ENCODE data around the gene L3MBTL1.

L3MBTL1 gene

DNA sequence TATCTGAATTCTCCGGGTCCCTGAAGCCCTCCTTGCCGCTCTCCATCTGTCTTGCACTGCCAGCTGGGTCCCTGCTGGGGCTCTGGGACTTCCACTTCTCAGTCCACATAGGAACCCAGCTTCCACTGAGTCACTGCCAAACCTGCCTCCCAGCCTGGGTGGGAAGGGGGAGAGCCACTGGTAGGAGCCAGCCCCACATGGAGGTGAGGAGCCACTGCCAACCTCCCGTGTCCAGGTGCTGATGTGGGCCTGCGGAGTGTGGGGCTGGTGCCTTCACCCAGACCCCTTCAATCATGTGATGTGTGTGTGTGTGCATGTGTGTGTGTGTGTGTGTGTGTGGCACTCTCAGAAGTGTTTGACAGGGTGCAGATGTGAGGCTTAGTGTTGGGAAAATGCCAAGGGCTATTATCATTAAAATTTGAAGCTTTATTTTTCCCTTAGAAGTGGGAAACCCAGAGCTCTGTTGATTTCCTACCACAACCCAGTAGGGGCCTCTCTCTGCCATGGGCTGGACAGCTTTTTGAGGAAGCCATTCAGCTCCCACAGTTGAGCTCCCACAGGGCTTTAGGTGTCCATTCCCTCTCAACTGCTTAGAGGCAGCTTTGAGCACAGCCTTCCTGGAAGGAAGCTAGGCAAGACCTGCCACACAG is 42.0 kb downstream of the L3MBTL1 start:
- TF ChIP-seq, protein P1, sequence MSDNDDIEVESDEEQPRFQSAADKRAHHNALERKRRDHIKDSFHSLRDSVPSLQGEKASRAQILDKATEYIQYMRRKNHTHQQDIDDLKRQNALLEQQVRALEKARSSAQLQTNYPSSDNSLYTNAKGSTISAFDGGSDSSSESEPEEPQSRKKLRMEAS (IDR thresholded peaks at IDR 0.05; ENCODE audit: low read depth, low read length) = no peak
- TF ChIP-seq MYC (IDR thresholded peaks at IDR 0.05; ENCODE audit: low read depth, low read length) (no peak), POLR2A (IDR thresholded peaks at IDR 0.05; ENCODE audit: extremely low read depth, insufficient read length) (no peak)
- TF ChIP-seq, protein P2, sequence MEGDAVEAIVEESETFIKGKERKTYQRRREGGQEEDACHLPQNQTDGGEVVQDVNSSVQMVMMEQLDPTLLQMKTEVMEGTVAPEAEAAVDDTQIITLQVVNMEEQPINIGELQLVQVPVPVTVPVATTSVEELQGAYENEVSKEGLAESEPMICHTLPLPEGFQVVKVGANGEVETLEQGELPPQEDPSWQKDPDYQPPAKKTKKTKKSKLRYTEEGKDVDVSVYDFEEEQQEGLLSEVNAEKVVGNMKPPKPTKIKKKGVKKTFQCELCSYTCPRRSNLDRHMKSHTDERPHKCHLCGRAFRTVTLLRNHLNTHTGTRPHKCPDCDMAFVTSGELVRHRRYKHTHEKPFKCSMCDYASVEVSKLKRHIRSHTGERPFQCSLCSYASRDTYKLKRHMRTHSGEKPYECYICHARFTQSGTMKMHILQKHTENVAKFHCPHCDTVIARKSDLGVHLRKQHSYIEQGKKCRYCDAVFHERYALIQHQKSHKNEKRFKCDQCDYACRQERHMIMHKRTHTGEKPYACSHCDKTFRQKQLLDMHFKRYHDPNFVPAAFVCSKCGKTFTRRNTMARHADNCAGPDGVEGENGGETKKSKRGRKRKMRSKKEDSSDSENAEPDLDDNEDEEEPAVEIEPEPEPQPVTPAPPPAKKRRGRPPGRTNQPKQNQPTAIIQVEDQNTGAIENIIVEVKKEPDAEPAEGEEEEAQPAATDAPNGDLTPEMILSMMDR (IDR thresholded peaks at IDR 0.05; ENCODE audit: low read depth, low read length) = no peak
- H3K4me3 ChIP-seq (ENCODE audit: low read depth, low read length) = no peak overlapping the region
- peak; percentile 39 for DNase-seq (ENCODE audit: low read depth)

DNA sequence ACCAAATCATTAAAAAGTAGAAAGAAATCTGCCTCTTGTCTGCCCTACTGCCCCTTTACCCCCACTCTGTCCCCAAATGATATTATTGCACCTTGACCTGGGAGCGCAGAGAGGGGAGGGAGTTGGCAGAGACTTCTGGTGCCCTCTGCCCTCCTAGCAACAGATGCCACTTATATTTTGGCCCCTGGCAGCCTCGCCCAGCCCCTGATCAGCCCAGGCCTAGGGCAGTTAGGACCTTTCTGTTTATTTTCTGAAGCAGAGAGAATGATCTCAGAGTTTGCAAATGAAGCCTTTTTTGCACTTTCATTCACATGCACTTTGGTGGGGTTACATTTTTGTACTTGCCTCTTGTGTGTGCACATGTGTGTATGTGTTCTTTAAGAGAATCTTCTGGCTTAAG is 43.0 kb downstream of the L3MBTL1 start:
- TF ChIP-seq, protein P1 (IDR thresholded peaks at IDR 0.05; ENCODE audit: low read depth, low read length) = no peak
- TF ChIP-seq, protein P2 (IDR thresholded peaks at IDR 0.05; ENCODE audit: low read depth, low read length) = no peak
- TF ChIP-seq MYC (IDR thresholded peaks at IDR 0.05; ENCODE audit: low read depth, low read length) (no peak), POLR2A (IDR thresholded peaks at IDR 0.05; ENCODE audit: extremely low read depth, insufficient read length) (no peak)
- no peak for DNase-seq (ENCODE audit: low read depth)
- no peak overlapping the region for H3K4me3 ChIP-seq (ENCODE audit: low read depth, low read length)

DNA sequence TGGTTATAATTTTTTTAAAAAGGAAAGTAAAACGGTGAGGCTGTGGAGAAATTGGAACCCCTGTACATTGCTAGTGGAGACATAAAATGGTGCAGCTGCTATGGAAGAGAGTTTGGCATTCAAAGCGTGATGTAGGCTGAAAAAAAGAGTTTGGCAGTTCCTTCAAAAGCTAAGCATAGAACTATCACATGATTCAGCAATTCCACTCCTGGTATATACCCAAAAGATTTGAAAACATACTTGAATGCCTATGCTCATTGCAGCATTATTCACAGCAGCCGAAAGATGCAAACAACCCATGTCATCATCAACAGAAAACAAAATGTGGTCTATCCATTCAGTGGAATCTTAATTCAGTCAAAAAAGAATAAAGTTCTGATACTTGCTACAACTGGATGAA is 46.9 kb downstream of the L3MBTL1 start:
- DNase-seq (ENCODE audit: low read depth) = no peak
- TF ChIP-seq, protein P1 (IDR thresholded peaks at IDR 0.05; ENCODE audit: low read depth, low read length) = no peak
- TF ChIP-seq MYC (IDR thresholded peaks at IDR 0.05; ENCODE audit: low read depth, low read length) (no peak), POLR2A (IDR thresholded peaks at IDR 0.05; ENCODE audit: extremely low read depth, insufficient read length) (no peak)
- TF ChIP-seq, protein P2 (IDR thresholded peaks at IDR 0.05; ENCODE audit: low read depth, low read length) = no peak
- no peak overlapping the region for H3K4me3 ChIP-seq (ENCODE audit: low read depth, low read length)

DNA sequence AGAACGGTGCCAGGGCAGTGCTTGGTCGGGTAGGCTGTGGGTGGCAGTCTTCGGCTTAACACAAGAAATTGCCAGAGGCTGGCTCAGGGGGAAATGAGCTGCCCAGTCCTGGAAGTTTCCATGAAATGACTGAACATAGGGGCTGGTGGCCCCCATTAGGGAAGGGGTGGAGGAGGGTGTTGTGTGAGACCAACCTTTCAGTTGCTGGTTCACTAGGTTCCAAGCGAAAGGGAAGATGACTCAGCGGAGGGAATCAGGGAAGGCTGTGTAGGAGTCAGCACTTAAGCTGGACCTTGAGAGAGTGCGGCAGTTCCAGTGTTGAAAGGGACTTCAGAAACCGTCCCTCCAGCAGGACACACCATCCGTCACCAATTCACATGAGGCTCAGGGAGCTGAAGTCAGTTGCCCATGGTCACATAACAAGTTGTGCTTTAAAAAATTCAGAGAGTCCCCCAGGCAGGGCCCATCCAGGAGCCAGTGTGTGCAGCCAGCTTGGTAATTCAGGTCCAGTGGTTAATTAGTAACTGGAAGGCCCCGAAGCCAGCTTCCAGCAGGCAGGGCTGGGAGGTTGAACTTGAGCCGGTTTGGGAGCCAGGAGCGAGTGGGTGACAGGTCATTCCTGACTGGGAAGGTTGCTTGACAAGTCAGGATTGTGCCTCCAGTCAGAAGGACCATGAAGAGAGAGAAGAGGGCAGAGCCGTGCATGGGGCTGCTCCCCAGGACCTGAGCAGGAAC is 51.1 kb downstream of the L3MBTL1 start, which contains the start of gene SGK2:
Gene SGK2 (plus strand): TSS at position 616 of the 735 bp plus-strand sequence. CDS start 7,469 bp downstream, outside the sequence.
- DNase-seq (ENCODE audit: low read depth) = peak; percentile 31
- TF ChIP-seq, protein P1 (IDR thresholded peaks at IDR 0.05; ENCODE audit: low read depth, low read length) = no peak
- TF ChIP-seq, protein P2 (IDR thresholded peaks at IDR 0.05; ENCODE audit: low read depth, low read length) = no peak
- TF ChIP-seq MYC (IDR thresholded peaks at IDR 0.05; ENCODE audit: low read depth, low read length) = no peak
- no peak for TF ChIP-seq POLR2A (IDR thresholded peaks at IDR 0.05; ENCODE audit: extremely low read depth, insufficient read length)

DNA sequence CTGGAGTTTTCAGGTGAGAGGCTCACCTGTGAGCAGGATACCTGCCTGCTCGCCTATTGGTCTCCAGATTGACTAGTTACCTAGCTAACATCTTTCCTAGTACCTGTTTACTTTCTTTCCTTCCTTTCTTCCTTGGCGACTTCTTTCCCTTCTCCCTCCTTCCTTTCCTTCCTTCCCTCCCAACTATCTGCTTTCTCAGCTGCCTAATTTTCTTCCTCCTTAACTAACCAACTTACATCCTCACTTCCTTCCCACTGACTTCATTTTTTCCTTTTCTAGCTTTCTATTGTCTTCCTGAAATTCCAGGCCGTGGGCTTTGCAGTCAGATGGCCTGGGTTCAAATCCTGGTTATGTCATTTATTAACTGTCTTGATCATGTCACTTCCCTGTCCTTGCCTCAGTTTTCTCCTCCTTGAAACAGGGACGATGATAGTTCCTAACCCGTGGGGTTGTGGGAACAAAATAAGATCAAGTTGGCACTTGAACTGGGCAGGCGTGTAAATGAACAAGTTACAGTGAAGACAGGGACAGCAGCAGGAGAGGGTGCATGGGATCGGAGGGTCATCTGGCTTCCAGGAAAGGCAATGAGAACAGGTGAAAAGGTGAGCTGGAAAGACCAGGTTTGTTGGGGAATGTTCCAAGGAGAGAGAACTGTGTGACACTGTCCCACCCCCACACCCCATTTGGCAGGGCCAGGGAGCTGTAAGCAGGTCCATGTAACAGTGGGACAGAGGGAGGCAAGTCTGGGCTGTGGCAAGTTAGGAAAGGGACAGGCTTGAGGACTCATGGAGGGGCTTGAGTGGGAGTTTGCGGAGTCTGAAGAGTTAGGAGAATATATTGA is 51.9 kb downstream of the L3MBTL1 start:
- no peak for TF ChIP-seq MYC (IDR thresholded peaks at IDR 0.05; ENCODE audit: low read depth, low read length)
- TF ChIP-seq, protein P1 (IDR thresholded peaks at IDR 0.05; ENCODE audit: low read depth, low read length) = no peak
- TF ChIP-seq, protein P2 (IDR thresholded peaks at IDR 0.05; ENCODE audit: low read depth, low read length) = no peak
- H3K4me3 ChIP-seq (ENCODE audit: low read depth, low read length) = no peak overlapping the region
- DNase-seq (ENCODE audit: low read depth) = no peak

More for the DNA sequence above, 51.1 kb downstream of the L3MBTL1 start, which contains the start of gene SGK2:
- H3K4me3 ChIP-seq (ENCODE audit: low read depth, low read length) = no peak within 1 kb of the TSS

All from NB4 (cell line).